Peyer's patch (tissue), 4 donors: Measurements from ENCODE around the gene MGRN1.

Experiments
- CTCF ChIP-seq, 6 experiments: fragments of 450-650 bp in 4 of 6; fragments of 200-600 bp in 2 of 6; sonication (generic) in 1 of 6; IDR thresholded peaks; one replicate each; pipeline ENCODE4 v1.5.1; 2017 to 2019; ENCODE audit warnings: antibody characterized with exemption in 6 of 6, mild to moderate bottlenecking in 3 of 6, moderate library complexity in 1 of 6
- POLR2A ChIP-seq, 2 donors: fragments of 450-650 bp; IDR thresholded peaks; one replicate each; pipeline ENCODE4 v1.5.1; 2017; ENCODE audit warnings: antibody characterized with exemption in 2 of 2, mild to moderate bottlenecking in 2 of 2, moderate library complexity in 2 of 2

GRCh38 chr16:4676831-4677230 is 52.2 kb downstream of the MGRN1 start:
- TF ChIP-seq CTCF (IDR thresholded peaks at IDR 0.05) = no peak
- TF ChIP-seq POLR2A (IDR thresholded peaks at IDR 0.05) = no peak
